HL-60 (cell line): ENCODE data around the gene ZNF48.
A peak's percentile ranks its signal among the peaks of the same experiment; 100 is the strongest.

Experiments used
- DNase-seq, 2 experiments: peaks; one replicate each; pipeline ENCODE4 v3.0.0-alpha.2; 2010 to 2020; ENCODE audit warnings: low read depth in 1 of 2, low spot score in 1 of 2
- H3K27ac ChIP-seq: fragments of 250-450 bp; sonication (Bioruptor Pico); replicated peaks from 2 replicates; pipeline ENCODE4 v1.5.1; 2020; ENCODE audit warnings: mild to moderate bottlenecking, moderate library complexity
- H3K27me3 ChIP-seq: fragments of 250-450 bp; sonication (Bioruptor Pico); 2 replicates; pipeline ENCODE4 v1.5.1; 2021; ENCODE audit warnings: mild to moderate bottlenecking, moderate library complexity; ENCODE audit not compliant: insufficient read depth, poor library complexity, severe bottlenecking
- H3K4me3 ChIP-seq: replicated peaks from 2 replicates; pipeline ENCODE4 v1.5.1; 2011; ENCODE audit warnings: mild to moderate bottlenecking, control low read depth, low read length; ENCODE audit not compliant: insufficient read depth
- GABPA ChIP-seq: IDR thresholded peaks from 2 replicates; pipeline ENCODE4 v1.6.1; 2012; ENCODE audit warnings: low read depth
- POLR2AphosphoS5 ChIP-seq: IDR thresholded peaks from 2 replicates; pipeline ENCODE4 v1.6.1; 2012; ENCODE audit warnings: low read depth
- SPI1 ChIP-seq: IDR thresholded peaks from 2 replicates; pipeline ENCODE4 v1.6.1; 2012; ENCODE audit warnings: low read depth, mild to moderate bottlenecking, borderline replicate concordance
- long read RNA-seq: library from polyadenylated mRNA; unstranded; transcript quantifications from one replicate; pipeline ENCODE4 v2.0.0, GENCODE V29; 2020
- TF ChIP-seq, protein P1 (sequence below): IDR thresholded peaks from 2 replicates; pipeline ENCODE4 v1.6.1; 2012; ENCODE audit warnings: low read depth; ENCODE audit not compliant: insufficient replicate concordance
- TF ChIP-seq, protein P2 (sequence below): IDR thresholded peaks from one replicate; pipeline ENCODE4 v1.5.1; 2011; ENCODE audit warnings: low read length, control low read depth, inconsistent platforms; ENCODE audit not compliant: insufficient read depth

ZNF48 gene
- long read RNA-seq, partial matches to known transcripts, result 0 of 8 reads
- long read RNA-seq, other reads (novel, unspliced or antisense), result 5 of 8 reads

- TF ChIP-seq POLR2AphosphoS5, result no peak
- TF ChIP-seq, protein P1, sequence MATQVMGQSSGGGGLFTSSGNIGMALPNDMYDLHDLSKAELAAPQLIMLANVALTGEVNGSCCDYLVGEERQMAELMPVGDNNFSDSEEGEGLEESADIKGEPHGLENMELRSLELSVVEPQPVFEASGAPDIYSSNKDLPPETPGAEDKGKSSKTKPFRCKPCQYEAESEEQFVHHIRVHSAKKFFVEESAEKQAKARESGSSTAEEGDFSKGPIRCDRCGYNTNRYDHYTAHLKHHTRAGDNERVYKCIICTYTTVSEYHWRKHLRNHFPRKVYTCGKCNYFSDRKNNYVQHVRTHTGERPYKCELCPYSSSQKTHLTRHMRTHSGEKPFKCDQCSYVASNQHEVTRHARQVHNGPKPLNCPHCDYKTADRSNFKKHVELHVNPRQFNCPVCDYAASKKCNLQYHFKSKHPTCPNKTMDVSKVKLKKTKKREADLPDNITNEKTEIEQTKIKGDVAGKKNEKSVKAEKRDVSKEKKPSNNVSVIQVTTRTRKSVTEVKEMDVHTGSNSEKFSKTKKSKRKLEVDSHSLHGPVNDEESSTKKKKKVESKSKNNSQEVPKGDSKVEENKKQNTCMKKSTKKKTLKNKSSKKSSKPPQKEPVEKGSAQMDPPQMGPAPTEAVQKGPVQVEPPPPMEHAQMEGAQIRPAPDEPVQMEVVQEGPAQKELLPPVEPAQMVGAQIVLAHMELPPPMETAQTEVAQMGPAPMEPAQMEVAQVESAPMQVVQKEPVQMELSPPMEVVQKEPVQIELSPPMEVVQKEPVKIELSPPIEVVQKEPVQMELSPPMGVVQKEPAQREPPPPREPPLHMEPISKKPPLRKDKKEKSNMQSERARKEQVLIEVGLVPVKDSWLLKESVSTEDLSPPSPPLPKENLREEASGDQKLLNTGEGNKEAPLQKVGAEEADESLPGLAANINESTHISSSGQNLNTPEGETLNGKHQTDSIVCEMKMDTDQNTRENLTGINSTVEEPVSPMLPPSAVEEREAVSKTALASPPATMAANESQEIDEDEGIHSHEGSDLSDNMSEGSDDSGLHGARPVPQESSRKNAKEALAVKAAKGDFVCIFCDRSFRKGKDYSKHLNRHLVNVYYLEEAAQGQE, result peak; percentile 5
- TF ChIP-seq, protein P2, sequence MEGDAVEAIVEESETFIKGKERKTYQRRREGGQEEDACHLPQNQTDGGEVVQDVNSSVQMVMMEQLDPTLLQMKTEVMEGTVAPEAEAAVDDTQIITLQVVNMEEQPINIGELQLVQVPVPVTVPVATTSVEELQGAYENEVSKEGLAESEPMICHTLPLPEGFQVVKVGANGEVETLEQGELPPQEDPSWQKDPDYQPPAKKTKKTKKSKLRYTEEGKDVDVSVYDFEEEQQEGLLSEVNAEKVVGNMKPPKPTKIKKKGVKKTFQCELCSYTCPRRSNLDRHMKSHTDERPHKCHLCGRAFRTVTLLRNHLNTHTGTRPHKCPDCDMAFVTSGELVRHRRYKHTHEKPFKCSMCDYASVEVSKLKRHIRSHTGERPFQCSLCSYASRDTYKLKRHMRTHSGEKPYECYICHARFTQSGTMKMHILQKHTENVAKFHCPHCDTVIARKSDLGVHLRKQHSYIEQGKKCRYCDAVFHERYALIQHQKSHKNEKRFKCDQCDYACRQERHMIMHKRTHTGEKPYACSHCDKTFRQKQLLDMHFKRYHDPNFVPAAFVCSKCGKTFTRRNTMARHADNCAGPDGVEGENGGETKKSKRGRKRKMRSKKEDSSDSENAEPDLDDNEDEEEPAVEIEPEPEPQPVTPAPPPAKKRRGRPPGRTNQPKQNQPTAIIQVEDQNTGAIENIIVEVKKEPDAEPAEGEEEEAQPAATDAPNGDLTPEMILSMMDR, result no peak
- TF ChIP-seq GABPA, result peak; percentile 70
- 0 out of 2 replicates have a peak, but pooled peaks have one; percentile 22 for TF ChIP-seq SPI1
- H3K27ac ChIP-seq, result peak within 1 kb of the TSS; percentile 51
- DNase-seq, result peak; percentile 52 to 72
- H3K4me3 ChIP-seq, result peak within 1 kb of the TSS; percentile 85
- peaks cover 4% of the 10 kb centered on the region for H3K27me3 ChIP-seq
These were observed at the start of gene ZNF48 for GRCh38 chr16:30395155-30395991. Gene ZNF48, plus strand, starts transcription at chr16:30395420. Its CDS starts 375 bp downstream, at chr16:30395795.

DNA sequence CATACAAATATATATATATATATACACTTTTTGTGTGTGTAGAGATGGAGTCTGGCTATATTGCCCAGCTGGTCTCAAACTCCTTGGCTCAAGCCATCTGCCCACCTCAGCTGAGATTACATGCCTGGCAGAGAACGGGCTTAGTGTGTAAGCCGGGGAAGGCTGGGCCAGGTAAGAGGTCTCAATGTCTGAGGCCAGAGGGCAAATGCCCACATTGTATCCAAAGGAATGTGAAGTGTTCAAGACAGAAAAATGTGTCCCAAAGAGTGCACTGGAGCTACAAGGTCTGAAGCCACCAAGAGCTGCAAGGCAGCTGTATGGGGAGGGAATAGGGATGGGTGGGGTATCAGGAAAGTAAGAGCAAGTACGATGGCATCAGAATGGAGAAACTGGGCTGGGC is 48.9 kb upstream of the ZNF48 start:
- Histone ChIP-seq H3K27ac (no peak overlapping the region), H3K4me3 (no peak overlapping the region), H3K27me3 (no peaks in the 10 kb centered on the region)
- DNase-seq, result no peak
- TF ChIP-seq, protein P1, result no peak
- TF ChIP-seq, protein P2, result no peak
- TF ChIP-seq SPI1 (no peak), GABPA (no peak), POLR2AphosphoS5 (no peak)

GRCh38 chr16:30348113-30348512 is 47.1 kb upstream of the ZNF48 start:
- Histone ChIP-seq H3K4me3 (no peak overlapping the region), H3K27ac (no peak overlapping the region), H3K27me3 (no peaks in the 10 kb centered on the region)
- TF ChIP-seq POLR2AphosphoS5 (no peak), SPI1 (no peak), GABPA (no peak)
- TF ChIP-seq, protein P1, result no peak
- no peak for DNase-seq
